HEK293T (cell line): Measurements from ENCODE around the gene ZDHHC14.

Experiments
- CTCF ChIA-PET: fragments of 350-600 bp; formaldehyde crosslinking; extraction: SDS; loops from one replicate; lab custom pipeline; 2021; ENCODE audit warnings: antibody characterized with exemption, inconsistent platforms; lab: Yijun Ruan, JAX
- POLR2A ChIA-PET: fragments of 350-600 bp; formaldehyde crosslinking; extraction: SDS; loops from one replicate; lab custom pipeline; 2020; ENCODE audit warnings: antibody characterized with exemption, inconsistent platforms; lab: Yijun Ruan, JAX
- DNase-seq: peaks from one replicate; pipeline ENCODE4 v3.0.0; 2012; ENCODE audit warnings: mixed read lengths; ENCODE audit errors: extremely low spot score
- ARNT ChIP-seq: fragments of 450-650 bp; IDR thresholded peaks from 2 replicates; pipeline ENCODE4 v1.6.1; 2017; ENCODE audit warnings: mild to moderate bottlenecking
- BHLHE40 ChIP-seq: fragments of 450-650 bp; IDR thresholded peaks from 2 replicates; pipeline ENCODE4 v1.6.1; 2016; ENCODE audit warnings: mild to moderate bottlenecking, moderate library complexity, borderline replicate concordance
- CTBP1 ChIP-seq: fragments of 450-650 bp; IDR thresholded peaks from 2 replicates; pipeline ENCODE4 v1.6.1; 2016; ENCODE audit warnings: borderline replicate concordance
- ELF4 ChIP-seq: fragments of 450-650 bp; IDR thresholded peaks from 2 replicates; pipeline ENCODE4 v1.6.1; 2017; ENCODE audit warnings: antibody characterized with exemption
- FOXA1 ChIP-seq: fragments of 450-650 bp; IDR thresholded peaks from 2 replicates; pipeline ENCODE4 v1.6.1; 2016; ENCODE audit warnings: mild to moderate bottlenecking
- FOXK2 ChIP-seq: fragments of 450-650 bp; IDR thresholded peaks from 2 replicates; pipeline ENCODE4 v1.6.1; 2016; ENCODE audit warnings: mild to moderate bottlenecking
- FOXM1 ChIP-seq: fragments of 450-650 bp; IDR thresholded peaks from 2 replicates; pipeline ENCODE4 v1.6.1; 2017; ENCODE audit warnings: mild to moderate bottlenecking, borderline replicate concordance
- HDGF ChIP-seq: fragments of 450-650 bp; IDR thresholded peaks from 2 replicates; pipeline ENCODE4 v1.6.1; 2017; ENCODE audit warnings: antibody characterized with exemption, borderline replicate concordance
- L3MBTL2 ChIP-seq: fragments of 450-650 bp; conservative IDR thresholded peaks from 2 replicates; pipeline ENCODE4 v1.6.1; 2016; ENCODE audit warnings: mild to moderate bottlenecking
- LEF1 ChIP-seq: fragments of 450-650 bp; IDR thresholded peaks from 2 replicates; pipeline ENCODE4 v1.6.1; 2017; ENCODE audit warnings: mild to moderate bottlenecking, borderline replicate concordance
- NFRKB ChIP-seq: fragments of 450-650 bp; IDR thresholded peaks from 2 replicates; pipeline ENCODE4 v1.6.1; 2016; ENCODE audit warnings: mild to moderate bottlenecking, moderate library complexity
- SP1 ChIP-seq: fragments of 450-650 bp; IDR thresholded peaks from 2 replicates; pipeline ENCODE4 v1.6.1; 2017
- SUZ12 ChIP-seq: fragments of 450-650 bp; IDR thresholded peaks from 2 replicates; pipeline ENCODE4 v1.6.1; 2016; ENCODE audit warnings: mild to moderate bottlenecking
- TARDBP ChIP-seq: fragments of 450-650 bp; IDR thresholded peaks from 2 replicates; pipeline ENCODE4 v1.6.1; 2016
- ZNF384 ChIP-seq: fragments of 450-650 bp; IDR thresholded peaks from 2 replicates; pipeline ENCODE4 v1.6.1; 2016
- TF ChIP-seq, protein P1 (sequence below): fragments of 450-650 bp; IDR thresholded peaks from 2 replicates; pipeline ENCODE4 v1.6.1; 2016

Gene ZDHHC14

DNA sequence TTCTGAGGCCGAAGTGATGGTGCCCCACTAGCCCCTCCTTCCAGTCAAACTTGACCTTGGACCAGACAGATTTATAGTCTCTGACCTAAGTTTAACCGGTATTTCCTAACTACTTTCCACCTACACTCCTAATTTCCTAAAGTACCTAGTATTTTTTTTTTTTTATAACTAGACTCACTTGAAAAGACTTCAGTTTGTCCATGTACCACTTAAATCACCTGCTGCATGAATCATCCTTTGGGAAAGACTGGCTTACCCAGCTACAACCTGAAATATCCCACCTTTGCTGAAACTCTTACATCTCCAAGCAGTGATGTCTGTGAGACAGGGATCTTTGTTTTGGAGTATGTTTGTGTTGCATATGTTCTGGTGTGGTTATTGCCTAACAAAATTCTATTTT is 71.1 kb downstream of the ZDHHC14 start:
- TF ChIP-seq ZNF384 = no peak
- TF ChIP-seq, protein P1, sequence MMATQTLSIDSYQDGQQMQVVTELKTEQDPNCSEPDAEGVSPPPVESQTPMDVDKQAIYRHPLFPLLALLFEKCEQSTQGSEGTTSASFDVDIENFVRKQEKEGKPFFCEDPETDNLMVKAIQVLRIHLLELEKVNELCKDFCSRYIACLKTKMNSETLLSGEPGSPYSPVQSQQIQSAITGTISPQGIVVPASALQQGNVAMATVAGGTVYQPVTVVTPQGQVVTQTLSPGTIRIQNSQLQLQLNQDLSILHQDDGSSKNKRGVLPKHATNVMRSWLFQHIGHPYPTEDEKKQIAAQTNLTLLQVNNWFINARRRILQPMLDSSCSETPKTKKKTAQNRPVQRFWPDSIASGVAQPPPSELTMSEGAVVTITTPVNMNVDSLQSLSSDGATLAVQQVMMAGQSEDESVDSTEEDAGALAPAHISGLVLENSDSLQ = peak; percentile 20; the same call in 1 of the 2 replicates
- POLR2A ChIA-PET = no interaction called here
- CTCF ChIA-PET = interaction anchor here (0.7 kb wide), 1 partner anchor 924 kb away, joined by 3 read pairs; no protein-coding TSS in a partner anchor
- DNase-seq = no peak

DNA sequence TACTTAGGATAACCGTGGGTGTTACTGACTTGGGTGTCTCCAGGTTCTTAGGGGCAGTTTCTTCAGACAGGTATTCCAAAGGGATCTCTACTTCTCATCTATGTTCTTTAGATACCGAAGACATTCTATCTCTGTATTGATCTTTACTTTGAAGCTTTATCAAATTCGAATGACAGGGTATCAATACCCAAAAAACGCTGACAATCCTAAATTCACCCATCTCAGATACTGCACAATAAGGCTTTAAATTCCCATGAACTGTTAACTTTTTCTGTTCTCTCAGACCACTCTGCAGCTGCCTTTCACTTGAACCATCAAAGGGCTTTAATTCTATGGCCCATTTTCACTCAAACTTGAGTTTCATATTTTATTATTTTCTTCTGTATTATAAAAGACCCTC is 72.1 kb downstream of the ZDHHC14 start:
- TF ChIP-seq SP1 (no peak), ARNT (no peak), ELF4 (no peak), BHLHE40 (no peak), FOXA1 (no peak), SUZ12 (no peak), TARDBP (no peak), CTBP1 (no peak)
- POLR2A ChIA-PET = no interaction called here
- no peak for DNase-seq
- CTCF ChIA-PET = no interaction called here

DNA sequence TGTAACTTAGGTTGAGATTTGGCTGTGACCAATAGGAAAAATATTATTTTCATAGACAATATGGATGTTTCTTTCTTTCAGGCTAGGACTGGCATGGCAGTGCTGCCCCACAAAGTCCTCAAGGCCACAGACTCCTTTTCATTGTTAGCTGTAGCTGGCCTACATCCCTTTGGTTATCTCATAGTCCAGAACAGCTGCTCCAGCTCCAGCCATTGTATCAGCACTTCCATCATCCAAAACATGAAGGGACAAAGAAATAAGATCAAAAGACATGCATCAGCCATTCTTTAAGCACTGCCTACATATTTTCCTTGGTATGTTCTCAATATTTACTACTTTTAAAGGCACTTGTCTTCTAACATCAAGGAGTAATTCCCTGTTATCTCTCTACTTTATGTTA is 73.0 kb downstream of the ZDHHC14 start:
- ChIA-PET POLR2A (no interaction called here), CTCF (interaction anchor here (0.6 to 0.8 kb wide), 2 partner anchors 10 to 66 kb away, joined by 3 to 4 read pairs; no protein-coding TSS in a partner anchor)
- TF ChIP-seq SUZ12 (no peak), HDGF (no peak), CTBP1 (no peak)
- TF ChIP-seq, protein P1 = no peak
- DNase-seq = no peak

DNA sequence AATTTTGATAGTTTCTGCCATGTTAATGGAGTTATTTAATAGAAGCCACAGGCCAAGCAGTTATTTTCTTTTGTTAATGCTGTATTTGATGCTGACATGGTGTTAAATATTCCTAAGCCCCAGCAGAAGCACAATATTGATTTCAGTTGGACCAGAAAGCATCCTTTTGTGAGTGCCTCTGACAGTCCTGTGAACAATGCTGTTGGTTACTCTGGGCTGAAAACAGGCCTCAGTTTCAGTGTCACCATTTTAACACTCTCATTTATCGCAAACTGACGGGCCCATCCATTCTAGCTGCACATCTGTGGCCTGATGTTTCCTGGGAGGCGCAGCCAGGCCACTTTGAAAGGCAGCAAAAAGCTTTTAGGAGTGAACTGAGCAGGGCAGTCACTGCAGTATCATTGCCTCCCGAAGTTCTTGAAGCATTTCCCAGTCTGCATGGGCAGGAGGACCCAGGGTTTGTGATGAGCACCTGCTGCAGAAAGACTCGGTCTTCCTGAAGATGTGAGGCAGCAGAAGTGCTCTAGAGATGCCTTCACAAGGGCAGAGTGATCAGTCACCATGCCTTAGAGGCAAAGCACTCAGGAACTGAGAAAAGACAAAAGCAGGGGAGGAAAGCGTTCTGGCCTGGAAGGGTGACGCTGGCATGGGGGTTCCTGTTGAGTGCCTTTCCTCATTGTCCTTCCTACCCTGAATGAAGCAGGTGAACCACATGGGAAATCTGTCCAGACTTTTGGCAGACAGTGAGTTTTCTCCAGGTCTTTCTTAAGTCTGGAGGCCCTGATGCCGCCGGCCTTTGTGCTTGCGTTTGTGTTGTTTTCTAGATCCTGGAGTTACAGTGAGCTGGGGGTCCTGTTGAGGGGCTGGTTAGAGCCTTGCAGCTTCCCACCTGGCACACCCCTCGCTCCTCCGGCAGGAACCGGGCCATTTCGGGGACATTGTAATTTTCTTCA is 74.0 kb downstream of the ZDHHC14 start:
- ChIA-PET CTCF (interaction anchor here (0.8 kb wide), 1 partner anchor 11 kb away, joined by 3 read pairs; no protein-coding TSS in a partner anchor), POLR2A (no interaction called here)
- no peak for TF ChIP-seq ELF4
- TF ChIP-seq LEF1 = no peak
- no peak for TF ChIP-seq SP1
- no peak for TF ChIP-seq FOXM1
- no peak for TF ChIP-seq SUZ12
- TF ChIP-seq NFRKB = no peak
- TF ChIP-seq, protein P1 = no peak
- no peak for TF ChIP-seq ZNF384
- no peak for DNase-seq

DNA sequence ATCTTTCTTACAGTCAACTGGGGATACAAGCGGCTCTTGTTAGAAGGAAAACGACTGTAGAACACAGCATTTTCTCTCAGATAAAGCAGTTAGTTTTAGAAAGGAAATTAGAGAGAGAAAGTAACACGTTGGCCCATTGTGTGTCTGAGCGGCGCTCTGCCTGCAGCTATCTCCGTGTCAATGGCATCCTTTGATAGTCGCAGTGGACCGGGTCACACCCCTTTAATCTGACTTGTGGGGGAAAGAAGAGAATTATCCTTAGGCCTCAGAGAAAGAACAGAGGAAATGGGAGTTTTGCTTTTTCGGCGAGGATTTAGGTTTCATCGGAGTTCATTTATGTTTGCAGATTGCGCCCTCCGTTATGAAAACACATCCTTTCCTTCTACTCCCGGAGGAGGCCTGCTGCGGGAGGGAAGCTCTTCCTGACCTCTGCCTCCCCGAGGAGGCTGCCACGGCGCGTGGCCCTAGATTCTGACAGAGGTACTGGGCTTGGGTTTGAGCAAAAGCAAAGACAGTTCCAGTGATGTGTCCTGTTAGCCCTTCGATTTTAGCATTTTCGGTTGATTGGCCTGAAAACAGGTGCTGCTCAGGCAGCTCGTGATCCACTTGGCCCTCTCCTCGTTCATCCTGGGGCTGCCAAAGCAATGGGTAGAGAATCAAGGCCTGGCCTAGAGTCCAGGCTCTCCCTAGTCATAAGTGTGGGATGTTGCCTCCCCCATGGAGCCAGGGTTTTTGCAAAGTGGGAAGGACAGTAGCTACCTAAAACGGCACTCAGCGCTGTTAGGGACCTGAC is 74.9 kb downstream of the ZDHHC14 start:
- TF ChIP-seq SP1 = no peak
- TF ChIP-seq TARDBP = no peak
- TF ChIP-seq, protein P1 = no peak
- TF ChIP-seq NFRKB = no peak
- no peak for TF ChIP-seq LEF1
- no peak for TF ChIP-seq SUZ12
- no peak for TF ChIP-seq L3MBTL2
- TF ChIP-seq FOXK2 = no peak
- no peak for TF ChIP-seq BHLHE40
- TF ChIP-seq ZNF384 = no peak
- no peak for TF ChIP-seq ARNT
- no peak for TF ChIP-seq FOXM1
- TF ChIP-seq HDGF = no peak
- no peak for TF ChIP-seq CTBP1
- TF ChIP-seq FOXA1 = no peak
- no peak for TF ChIP-seq ELF4
- ChIA-PET POLR2A (no interaction called here), CTCF (no interaction called here)
- no peak for DNase-seq

DNA sequence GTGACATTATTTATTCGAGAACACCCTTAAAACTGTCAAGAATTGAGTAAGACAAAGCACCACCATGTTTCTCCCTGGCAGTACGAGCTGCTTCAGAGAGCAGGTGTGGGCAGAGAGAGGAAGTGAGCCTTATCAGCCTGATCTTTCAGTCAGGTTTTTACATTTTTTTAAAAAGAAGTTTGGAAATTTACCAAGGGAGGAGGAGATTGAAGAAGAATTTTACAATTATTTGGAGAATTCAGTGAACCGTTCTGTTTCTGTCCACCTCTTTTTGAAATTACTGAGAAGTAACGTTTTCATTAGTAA is 75.5 kb downstream of the ZDHHC14 start:
- ChIA-PET CTCF (no interaction called here), POLR2A (no interaction called here)
- TF ChIP-seq NFRKB (no peak), SUZ12 (no peak), ARNT (no peak), LEF1 (no peak), FOXM1 (no peak), CTBP1 (no peak)
- DNase-seq = no peak
